Activated gamma-delta T cell (primary cell): ENCODE data around the gene HIRIP3.
"Not testable (repeated sequence)": the region's sequence is repeated elsewhere in the genome, so short reads cannot be mapped to it uniquely, and the experiment has no call there.

ENCODE experiments used
- DNase-seq: peaks from one replicate; lab custom pipeline; 2025; lab: John Stamatoyannopoulos, UW

Gene HIRIP3

DNA sequence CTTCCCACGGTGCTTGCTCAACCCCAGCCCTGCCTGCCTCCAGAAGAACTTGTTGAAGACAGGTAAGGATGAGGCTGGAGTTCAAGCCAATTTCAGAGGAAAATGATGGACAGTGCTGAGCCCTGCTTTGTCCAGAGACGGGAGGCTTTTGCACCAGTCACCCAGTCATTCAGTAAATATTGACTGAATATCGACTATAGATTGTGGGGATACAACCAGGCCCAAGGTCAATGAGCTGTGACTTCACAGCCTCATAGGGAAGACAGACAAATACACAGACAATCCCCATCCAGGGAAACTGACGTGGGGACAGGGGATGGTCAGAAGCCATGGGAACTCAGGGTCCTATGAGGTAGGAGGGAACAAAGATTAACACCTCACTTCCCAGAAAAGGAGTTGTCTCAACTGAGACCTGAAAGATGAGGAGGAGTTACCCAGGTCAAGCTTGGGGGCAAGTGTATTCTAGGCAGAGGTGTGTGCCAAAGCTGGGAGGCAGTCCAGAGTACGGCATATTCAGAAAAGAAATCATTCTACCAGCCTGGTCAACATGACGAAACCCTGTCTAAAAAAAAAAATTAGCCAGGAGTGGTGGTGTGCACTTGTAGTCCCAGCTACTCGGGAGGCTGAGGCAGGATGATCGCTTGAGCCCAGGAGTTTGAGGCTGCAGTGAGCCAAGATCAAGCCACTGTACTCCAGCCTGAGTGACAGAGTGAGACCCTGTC lies 21.3 kb upstream of the HIRIP3 start:
- no peak for DNase-seq

GRCh38 chr16:30015450-30015849 lies 20.0 kb upstream of the HIRIP3 start:
- not testable (repeated sequence) for DNase-seq

GRCh38 chr16:30012598-30012997 lies 17.2 kb upstream of the HIRIP3 start:
- DNase-seq, result not testable (repeated sequence)

DNA sequence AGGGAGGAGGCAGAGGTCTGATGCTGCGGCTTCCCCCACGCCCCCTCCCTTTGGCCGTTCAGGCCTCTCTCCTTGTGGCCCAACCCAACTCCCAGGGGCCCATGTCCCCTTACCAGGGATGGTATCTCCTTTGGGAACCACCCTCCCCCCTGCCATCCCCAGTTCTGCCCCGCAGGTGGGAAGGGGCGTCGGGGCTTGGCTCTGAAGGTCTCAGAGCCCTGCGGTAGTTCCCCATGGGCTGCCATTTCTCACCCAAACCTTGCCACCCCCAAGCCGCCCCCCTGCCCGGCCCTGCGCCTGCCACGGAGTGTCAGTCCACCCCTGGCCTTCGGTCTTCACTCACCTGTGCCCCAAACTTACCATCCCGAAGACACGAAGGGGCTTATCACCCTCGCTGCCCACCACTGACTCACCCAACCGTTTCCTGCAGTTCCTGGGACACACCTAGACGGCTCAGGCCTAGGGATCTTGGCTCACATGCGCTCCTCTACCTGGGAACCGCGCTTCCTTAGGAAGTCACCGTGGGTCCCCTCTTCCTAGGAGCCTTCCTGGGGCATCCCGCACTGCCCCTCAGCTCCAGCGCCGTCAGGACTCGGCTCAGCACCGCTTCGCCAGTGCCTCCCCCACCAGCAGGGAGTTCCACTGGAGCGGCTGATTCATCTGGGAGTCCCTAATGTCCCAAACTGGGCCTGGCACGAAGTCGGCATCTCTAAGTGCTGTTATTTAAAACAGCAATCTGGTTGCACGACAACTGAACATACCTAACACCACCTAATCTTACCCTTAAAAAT lies 16.5 kb upstream of the HIRIP3 start:
- DNase-seq, result no peak

DNA sequence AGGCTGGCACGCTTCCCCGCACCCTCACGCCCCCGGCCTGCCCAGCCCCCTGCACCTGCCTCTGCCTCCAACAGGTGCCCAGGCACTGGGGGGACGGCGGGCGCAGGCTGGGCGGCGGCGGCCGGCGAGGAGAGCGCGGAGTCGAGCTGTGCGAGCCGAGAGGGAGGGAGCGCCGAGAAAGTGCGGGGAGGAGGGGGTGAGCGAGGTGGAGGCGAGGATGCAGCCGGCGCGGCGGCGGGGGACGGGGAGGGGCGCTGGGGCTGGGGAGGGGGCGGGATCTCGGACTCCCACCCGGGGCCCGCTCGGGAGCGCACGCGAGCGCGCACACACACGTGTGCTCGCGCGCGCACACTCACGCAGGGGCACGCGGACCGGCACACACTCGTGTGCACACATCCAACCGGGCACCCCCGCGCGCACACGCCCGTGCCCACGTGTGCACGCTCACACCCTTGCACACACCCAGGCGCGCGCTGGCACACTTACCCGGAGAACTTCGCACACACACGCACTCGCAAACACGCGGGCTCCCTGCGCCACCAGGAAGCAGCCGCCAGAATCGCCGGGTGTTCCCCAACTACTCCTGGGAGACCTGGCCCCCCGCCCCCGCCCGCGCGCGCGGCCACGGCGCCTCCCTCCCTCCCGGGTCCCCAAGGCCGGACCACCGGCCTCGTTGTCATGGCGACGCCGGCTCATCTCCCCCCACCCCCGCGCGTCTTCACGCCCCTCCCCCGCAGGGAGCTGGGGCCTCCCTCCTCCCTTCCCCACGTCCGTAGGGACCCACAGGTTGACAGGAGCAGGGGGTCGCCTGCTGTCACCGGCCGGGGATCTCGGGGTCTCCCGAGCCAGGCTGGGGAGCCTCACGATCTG lies 15.7 kb upstream of the HIRIP3 start, which contains the start of gene DOC2A:
DOC2A (minus strand) TSS at position 184 of the 870 bp plus-strand sequence. CDS start 805 bp downstream, outside the sequence.
- no peak for DNase-seq

GRCh38 chr16:30009990-30010843 lies 14.8 kb upstream of the HIRIP3 start:
- no peak for DNase-seq

DNA sequence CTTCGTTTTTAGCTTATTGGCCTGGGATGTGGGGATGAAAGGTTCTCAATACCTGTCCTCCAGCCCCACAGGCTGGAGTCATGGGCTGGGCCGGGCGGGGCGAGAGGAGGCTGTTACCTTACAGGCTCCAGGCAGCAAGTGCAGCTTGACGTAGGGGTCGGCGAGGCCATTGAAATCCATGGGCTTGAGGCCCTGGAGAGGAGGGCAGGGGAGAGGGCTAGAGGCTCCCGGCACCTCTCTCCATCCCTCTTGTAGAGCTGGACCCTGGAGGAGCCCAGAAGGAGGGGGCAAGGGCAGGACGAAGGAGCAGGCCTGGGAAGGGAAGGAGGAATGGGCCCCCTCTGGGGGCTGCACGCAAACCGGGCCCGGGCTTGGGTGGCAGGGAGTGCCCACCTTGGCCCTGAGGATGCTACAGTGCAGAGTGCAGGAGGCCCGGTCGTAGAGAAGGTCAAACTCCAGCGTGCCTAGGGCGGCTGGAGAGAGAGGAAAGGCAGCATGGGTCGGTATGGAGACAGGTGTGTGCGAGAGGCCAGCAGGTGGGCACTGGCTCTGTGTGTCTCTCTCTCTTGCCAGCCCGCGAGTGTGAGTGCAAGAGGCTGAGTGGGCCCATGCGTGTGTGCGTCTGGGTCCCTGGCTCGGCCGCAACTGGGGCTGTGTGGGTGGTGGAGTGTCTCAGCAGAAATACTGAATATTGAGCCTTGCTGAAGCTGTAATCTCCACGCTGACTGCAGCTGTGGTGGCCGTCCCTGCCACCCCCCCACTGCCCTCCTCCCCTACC lies 13.9 kb upstream of the HIRIP3 start:
- no peak for DNase-seq

DNA sequence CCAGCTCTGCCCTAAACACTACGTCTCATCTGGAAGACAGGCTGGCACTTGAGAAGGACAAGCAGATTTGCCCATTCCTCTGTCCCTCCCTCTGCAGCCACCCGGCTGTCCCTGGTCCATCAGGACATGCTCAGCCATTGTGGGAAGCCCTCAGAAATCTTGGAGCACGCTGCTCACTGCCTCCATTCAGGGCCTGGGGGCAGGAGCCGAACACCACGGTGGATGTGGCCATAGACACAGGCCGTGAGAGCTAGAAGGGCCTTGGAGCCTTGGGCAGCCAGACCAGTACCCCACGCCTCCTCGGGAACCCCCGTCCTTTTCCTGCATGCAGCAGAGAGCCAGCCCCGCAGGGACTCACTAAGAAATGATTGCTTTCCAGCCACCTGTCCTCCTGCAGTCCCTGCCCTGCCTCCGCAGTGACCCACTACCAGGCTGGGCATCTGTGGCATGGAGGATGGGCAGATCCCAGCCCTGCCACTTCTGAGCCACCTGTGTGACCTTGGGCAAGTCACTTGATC lies 12.0 kb upstream of the HIRIP3 start:
- DNase-seq, result no peak

DNA sequence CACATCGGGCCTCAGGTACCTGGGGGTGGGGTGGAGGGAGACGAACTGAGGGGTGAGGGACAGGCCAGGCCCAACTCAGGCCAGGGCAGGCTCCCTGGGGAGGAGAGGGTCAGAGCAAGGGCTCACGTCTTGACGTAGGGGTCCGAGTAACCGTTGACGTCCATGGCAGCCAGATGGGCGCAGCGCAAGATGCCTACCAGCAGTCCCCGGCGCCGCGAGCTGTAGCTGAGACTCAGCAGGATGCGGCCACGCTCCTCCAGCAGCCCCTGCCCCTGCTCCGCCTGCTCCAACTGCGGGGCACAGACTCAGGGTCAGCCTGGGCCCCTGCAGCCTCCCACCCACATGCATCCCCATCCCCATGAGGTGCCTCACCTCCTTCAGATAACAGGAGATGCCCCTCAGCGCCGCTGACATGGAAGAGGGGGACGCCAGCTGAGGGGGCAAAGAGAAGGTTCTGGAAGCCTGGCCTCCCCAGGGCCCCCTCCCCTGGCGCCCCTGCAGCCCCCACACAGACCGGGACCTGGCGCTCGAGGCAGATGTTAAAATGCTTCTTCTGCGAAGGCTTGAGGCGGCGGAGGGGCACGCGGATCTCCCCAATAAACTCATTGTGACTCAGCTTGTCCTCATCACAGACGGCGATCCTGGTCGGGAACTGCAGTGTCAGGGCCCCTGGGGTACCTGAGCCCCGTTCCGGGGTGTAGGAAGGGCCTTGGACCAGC lies 11.4 kb upstream of the HIRIP3 start:
- no peak for DNase-seq

GRCh38 chr16:30006095-30006473 lies 10.7 kb upstream of the HIRIP3 start:
- DNase-seq, result no peak

DNA sequence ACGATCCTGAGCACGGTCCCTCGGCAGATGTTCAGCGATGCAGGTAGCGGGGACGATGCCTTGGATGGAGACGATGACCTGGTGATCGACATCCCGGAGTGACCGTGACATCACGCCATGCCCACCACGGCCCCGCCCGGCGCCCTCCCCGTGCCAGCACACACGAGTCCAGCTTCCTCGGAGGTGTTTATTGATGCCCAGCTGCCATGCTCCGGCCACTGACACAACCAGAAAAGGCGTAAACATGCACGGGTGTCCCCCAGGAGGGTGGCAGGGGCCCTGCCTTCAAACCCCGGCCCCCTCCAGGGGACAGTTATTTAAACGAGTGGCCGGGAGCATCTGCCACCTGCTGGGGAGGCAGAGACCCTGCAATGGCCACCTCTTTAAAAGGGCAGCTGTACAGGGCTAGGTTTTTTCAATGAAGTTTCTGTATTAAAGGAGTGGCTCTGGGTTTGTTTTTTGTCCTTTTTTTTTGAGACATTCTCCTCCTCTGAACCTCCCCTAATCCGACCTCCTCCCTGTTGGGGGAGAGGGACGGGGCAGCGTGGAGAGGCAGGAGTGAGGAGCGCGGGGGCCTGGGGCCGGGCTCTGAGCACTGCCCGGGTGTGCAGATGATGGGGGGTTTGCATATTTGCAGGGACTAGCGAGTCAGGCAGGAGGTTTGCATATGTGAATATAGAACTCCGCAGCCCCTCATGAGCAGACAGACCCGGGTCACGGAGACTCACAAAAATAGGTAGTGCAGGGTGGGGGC lies 10.1 kb upstream of the HIRIP3 start:
- DNase-seq, result no peak

DNA sequence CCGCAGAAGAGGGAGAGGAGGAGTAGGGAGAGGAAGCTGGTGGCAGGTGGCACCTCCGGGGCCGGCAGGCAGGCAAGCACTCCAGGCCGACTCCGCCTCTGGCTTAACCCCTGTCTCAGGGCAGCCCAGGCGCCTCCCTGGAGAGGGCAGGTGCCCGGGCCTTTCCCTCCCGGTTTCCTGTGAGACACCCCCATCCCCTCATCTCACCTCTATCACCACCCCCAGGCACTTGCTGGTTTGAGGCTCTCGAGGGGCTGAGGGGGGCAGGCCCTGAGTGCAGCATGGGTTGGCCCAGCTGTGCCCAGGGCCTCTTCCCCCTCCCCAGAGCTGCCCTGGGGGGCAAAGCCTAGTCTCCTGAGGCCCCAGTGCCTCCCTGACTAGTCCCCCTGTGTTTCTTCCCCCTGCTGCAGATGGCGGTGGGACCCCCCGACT lies 9.4 kb upstream of the HIRIP3 start:
- DNase-seq, result no peak

DNA sequence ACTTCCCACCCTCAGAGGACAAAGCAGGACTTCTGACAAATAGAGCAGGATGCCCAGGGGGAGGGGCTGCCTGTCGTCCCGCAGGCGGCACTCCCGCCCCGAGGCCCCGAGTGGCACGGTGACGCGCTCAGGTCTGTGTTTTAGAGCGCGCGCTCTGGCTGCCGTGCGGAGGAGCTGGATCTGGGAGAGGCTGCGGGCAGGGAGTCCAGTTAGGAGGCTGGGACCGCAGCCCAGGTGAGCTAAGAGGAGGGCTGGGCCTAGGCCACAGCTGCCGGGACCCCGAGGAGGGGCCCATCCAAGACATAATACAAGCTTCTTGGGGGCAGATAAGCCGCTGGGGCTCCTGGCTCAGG lies 9.0 kb upstream of the HIRIP3 start:
- DNase-seq, result no peak

GRCh38 chr16:30003670-30004423 lies 8.4 kb upstream of the HIRIP3 start:
- no peak for DNase-seq

DNA sequence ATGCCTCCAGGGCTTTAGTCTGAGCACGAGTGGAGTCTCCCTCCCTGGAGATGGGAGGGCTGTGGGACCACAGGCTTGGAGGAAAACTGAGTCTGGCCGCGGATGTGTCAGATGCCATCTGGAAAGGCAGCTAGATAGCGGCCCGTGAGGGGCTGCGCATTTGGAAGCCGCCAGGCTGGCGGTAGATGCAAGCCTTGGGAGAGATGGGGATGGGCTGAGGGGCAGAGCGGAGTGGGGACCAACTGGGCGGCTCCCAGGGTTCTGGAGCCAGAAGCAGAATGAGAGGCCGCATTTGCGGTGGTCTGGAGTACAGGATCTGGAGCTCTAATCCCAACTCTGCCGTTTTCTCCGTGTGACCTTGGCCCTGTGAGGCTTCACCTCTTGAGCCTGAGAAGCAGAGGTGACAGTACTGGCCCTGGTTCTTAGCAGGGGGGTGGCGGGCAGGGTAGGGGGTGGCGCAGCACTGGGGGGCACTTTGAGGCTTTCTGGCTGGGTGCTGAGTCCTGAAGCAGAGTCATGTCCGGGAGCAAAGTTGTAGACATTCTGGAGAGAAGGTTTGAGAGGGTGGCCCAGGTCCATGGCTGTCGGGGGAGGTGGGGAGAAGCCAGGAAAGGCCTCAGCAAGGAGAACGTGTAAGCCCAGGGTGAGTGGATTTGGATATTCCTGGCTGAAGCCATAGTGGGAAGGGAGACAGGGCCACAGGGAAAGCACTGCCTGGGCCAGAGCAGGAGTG lies 7.4 kb upstream of the HIRIP3 start:
- no peak for DNase-seq

DNA sequence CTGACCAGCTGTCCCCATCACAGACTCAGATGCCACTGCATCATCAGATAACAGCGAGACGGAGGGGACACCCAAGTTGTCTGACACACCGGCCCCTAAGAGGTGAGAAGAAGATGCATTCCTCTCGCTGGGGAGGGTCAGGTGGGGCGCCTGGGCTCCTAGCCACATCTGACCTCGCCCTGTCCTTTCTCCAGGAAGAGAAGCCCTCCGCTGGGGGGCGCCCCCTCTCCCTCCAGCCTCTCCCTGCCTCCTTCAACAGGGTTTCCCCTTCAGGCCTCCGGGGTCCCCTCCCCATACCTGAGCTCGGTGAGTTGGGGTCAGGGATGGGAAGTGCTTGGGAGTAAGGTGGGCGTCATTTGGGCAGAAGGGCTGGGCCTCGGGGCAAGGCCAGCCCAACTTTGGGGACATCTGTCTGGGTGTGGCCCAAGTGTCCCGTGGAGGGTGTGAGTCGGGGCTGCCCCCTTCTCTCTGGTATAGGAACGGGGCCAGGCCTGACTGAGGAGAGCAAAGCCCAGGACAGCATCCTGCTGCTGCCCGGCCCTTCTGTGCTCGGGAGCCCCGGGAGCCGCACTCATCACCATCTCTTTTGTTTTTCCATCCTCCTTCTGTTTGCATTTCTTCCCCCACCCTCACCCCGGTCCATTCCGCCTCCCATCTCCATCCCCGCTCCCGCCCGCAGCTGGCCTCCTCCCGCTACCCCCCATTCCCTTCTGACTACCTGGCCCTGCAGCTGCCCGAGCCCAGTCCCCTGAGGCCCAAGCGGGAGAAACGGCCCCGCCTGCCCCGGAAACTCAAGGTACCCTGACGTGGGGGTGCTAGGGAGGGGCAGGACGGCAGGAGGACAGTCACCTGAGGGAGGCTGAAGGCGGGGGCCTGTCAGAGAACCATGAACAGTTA lies 5.6 kb upstream of the HIRIP3 start:
- DNase-seq, result no peak
